Tibial nerve (tissue), 4 donors: ENCODE results near the gene WIPF1. TPM values are rescaled to one million over a fixed set of nuclear protein-coding genes. Genes with fewer than 3 reads are reported as not detected.

Source experiments
- DNase-seq, 2 donors: peaks; one replicate each; pipeline ENCODE4 v3.0.0-alpha.2; 2019; ENCODE audit warnings: low spot score in 2 of 2
- H3K27ac ChIP-seq, 4 donors: fragments of 200-600 bp; sonication (generic) in 3 of 4; one replicate each; pipeline ENCODE4 v1.5.1; 2017 to 2019; ENCODE audit warnings: mild to moderate bottlenecking in 1 of 4
- H3K27me3 ChIP-seq, 2 donors: fragments of 200-600 bp; sonication (generic) in 1 of 2; one replicate each; pipeline versions ENCODE4 v1.5.1 to v1.6.0; 2017 to 2019
- H3K36me3 ChIP-seq, 3 donors: fragments of 200-600 bp; sonication (generic); one replicate each; pipeline ENCODE4 v1.5.1; 2018 to 2019
- H3K4me1 ChIP-seq, 4 donors: fragments of 200-600 bp; sonication (generic) in 3 of 4; one replicate each; pipeline ENCODE4 v1.5.1; 2017 to 2019
- H3K4me3 ChIP-seq, 4 donors: fragments of 200-600 bp; sonication (generic) in 3 of 4; one replicate each; pipeline ENCODE4 v1.5.1; 2017 to 2019; ENCODE audit warnings: mild to moderate bottlenecking in 1 of 4, moderate library complexity in 1 of 4
- H3K9me3 ChIP-seq, 4 donors: fragments of 200-600 bp; sonication (generic) in 3 of 4; one replicate each; pipeline ENCODE4 v1.5.1; 2017 to 2019
- CTCF ChIP-seq, 5 experiments: fragments of 200-600 bp in 3 of 5; fragments of 450-650 bp in 2 of 5; sonication (generic) in 3 of 5; IDR thresholded peaks; one replicate each; pipeline ENCODE4 v1.5.1; 2016 to 2019; ENCODE audit warnings: antibody characterized with exemption in 5 of 5, mild to moderate bottlenecking in 3 of 5, moderate library complexity in 2 of 5
- EP300 ChIP-seq, 2 donors: sonication (generic); formaldehyde crosslinking; IDR thresholded peaks; one replicate each; pipeline ENCODE4 v1.6.1; 2017; ENCODE audit warnings: antibody characterized with exemption in 2 of 2, mild to moderate bottlenecking in 1 of 2
- POLR2A ChIP-seq, 2 donors: fragments of 450-650 bp; IDR thresholded peaks; one replicate each; pipeline ENCODE4 v1.6.1; 2017; ENCODE audit warnings: antibody characterized with exemption in 2 of 2, mild to moderate bottlenecking in 2 of 2, moderate library complexity in 2 of 2
- WGBS, 2 donors: methylation state at CpG; one replicate each; pipeline ENCODE4 v1.1.5; 2018; 5-methylcytosine and 5-hydroxymethylcytosine counted together
- total RNA-seq, 4 donors: library from RNA; depleted of rRNA; stranded (reverse); fragments of >200 nt; gene quantifications; one replicate each; pipeline ENCODE4 v1.1.0, GENCODE V29; 2016

Gene WIPF1
- total RNA-seq, 4 donors from 2014 or later: 43.2 to 63.8 (median 52.9) TPM

- no peak for DNase-seq
- Histone ChIP-seq H3K4me1 (peaks cover 3 to 82% (median 41%) of the 10 kb centered on the region in 4 donors), H3K4me3 (no peak overlapping the region), H3K27ac (peak overlapping the region in 2 of 4 donors; percentile 53 to 59), H3K9me3 (no peaks in the 10 kb centered on the region), H3K36me3 (no peaks in the 10 kb centered on the region), H3K27me3 (no peaks in the 10 kb centered on the region)
- 74 to 77% methylated on average over 4 of the region's 4 CpGs for WGBS, 2 donors
- TF ChIP-seq EP300 (IDR thresholded peaks at IDR 0.05): no peak
- TF ChIP-seq POLR2A (IDR thresholded peaks at IDR 0.05): no peak
- no peak for TF ChIP-seq CTCF (IDR thresholded peaks at IDR 0.05)
Observed at GRCh38 chr2:174611006-174611405, 13.4 kb upstream of the WIPF1 start.

- DNase-seq: no peak
- Histone ChIP-seq H3K27ac (peak overlapping the region in 3 of 4 donors; percentile 24 to 59 (median 53)), H3K4me1 (peaks cover 3 to 82% (median 36%) of the 10 kb centered on the region in 4 donors), H3K36me3 (no peaks in the 10 kb centered on the region), H3K4me3 (no peak overlapping the region), H3K9me3 (no peaks in the 10 kb centered on the region), H3K27me3 (no peaks in the 10 kb centered on the region)
- TF ChIP-seq EP300 (IDR thresholded peaks at IDR 0.05): no peak
- no peak for TF ChIP-seq CTCF (IDR thresholded peaks at IDR 0.05)
- no peak for TF ChIP-seq POLR2A (IDR thresholded peaks at IDR 0.05)
- WGBS, 2 donors: 33 to 35% methylated on average over 7 of the region's 7 CpGs
Observed at GRCh38 chr2:174610243-174610995, 12.8 kb upstream of the WIPF1 start.

GRCh38 chr2:174609261-174609660, 11.7 kb upstream of the WIPF1 start:
- Histone ChIP-seq H3K36me3 (no peaks in the 10 kb centered on the region), H3K27me3 (no peaks in the 10 kb centered on the region), H3K4me3 (no peak overlapping the region), H3K4me1 (peaks cover 3 to 81% (median 39%) of the 10 kb centered on the region in 4 donors), H3K27ac (peak overlapping the region in 2 of 4 donors; percentile 53 to 59), H3K9me3 (no peaks in the 10 kb centered on the region)
- no peak for DNase-seq
- 91 to 96% methylated on average over 4 of the region's 4 CpGs for WGBS, 2 donors
- TF ChIP-seq CTCF (IDR thresholded peaks at IDR 0.05) (no peak), POLR2A (IDR thresholded peaks at IDR 0.05) (no peak), EP300 (IDR thresholded peaks at IDR 0.05) (no peak)

GRCh38 chr2:174608866-174609214, 11.2 kb upstream of the WIPF1 start:
- DNase-seq: no peak
- Histone ChIP-seq H3K27ac (peak overlapping the region in 2 of 4 donors; percentile 59 to 82), H3K36me3 (no peaks in the 10 kb centered on the region), H3K9me3 (no peaks in the 10 kb centered on the region), H3K4me3 (no peak overlapping the region), H3K4me1 (peaks cover 3 to 83% (median 41%) of the 10 kb centered on the region in 4 donors), H3K27me3 (no peaks in the 10 kb centered on the region)
- TF ChIP-seq CTCF (IDR thresholded peaks at IDR 0.05): no peak
- no peak for TF ChIP-seq POLR2A (IDR thresholded peaks at IDR 0.05)
- no peak for TF ChIP-seq EP300 (IDR thresholded peaks at IDR 0.05)

- Histone ChIP-seq H3K27ac (peak overlapping the region in 3 of 4 donors; percentile 18 to 82 (median 59)), H3K9me3 (no peaks in the 10 kb centered on the region), H3K4me1 (peaks cover 3 to 89% (median 41%) of the 10 kb centered on the region in 4 donors), H3K4me3 (no peak overlapping the region), H3K27me3 (no peaks in the 10 kb centered on the region), H3K36me3 (no peaks in the 10 kb centered on the region)
- DNase-seq: no peak
- WGBS, 2 donors: 44 to 49% methylated on average over 5 of the region's 5 CpGs
- TF ChIP-seq CTCF (IDR thresholded peaks at IDR 0.05) (no peak), POLR2A (IDR thresholded peaks at IDR 0.05) (no peak), EP300 (IDR thresholded peaks at IDR 0.05) (no peak)
Observed at GRCh38 chr2:174607989-174608865, 10.6 kb upstream of the WIPF1 start.
